GM19193 (cell line): Measurements from ENCODE around the gene OSBPL1A.
A peak's percentile ranks its signal among the peaks of the same experiment; 100 is the strongest.

Experiments
- POLR2A ChIP-seq: IDR thresholded peaks from 4 replicates; pipeline ENCODE4 v1.6.1; 2011; ENCODE audit not compliant: insufficient read depth, insufficient read length; ENCODE audit errors: extremely low read depth

The OSBPL1A gene

GRCh38 chr18:24397694-24398368 is at the start of gene OSBPL1A:
Gene OSBPL1A (minus strand): TSS chr18:24397824. CDS start chr18:24377533, 20,291 bp downstream.
- TF ChIP-seq POLR2A, result no peak

GRCh38 chr18:24446953-24447538 is 49.4 kb upstream of the OSBPL1A start:
- TF ChIP-seq POLR2A, result no peak

- TF ChIP-seq POLR2A, result no peak
Observed at GRCh38 chr18:24446453-24446852, 48.8 kb upstream of the OSBPL1A start.

GRCh38 chr18:24443870-24444269 is 46.2 kb upstream of the OSBPL1A start:
- TF ChIP-seq POLR2A, result no peak

GRCh38 chr18:24436939-24437338 is 39.3 kb upstream of the OSBPL1A start:
- no peak for TF ChIP-seq POLR2A

- TF ChIP-seq POLR2A, result no peak
Observed at GRCh38 chr18:24432618-24433017, 35.0 kb upstream of the OSBPL1A start.

- no peak for TF ChIP-seq POLR2A
Observed at GRCh38 chr18:24429188-24429587, 31.6 kb upstream of the OSBPL1A start.

- TF ChIP-seq POLR2A, result no peak
Observed at GRCh38 chr18:24428709-24429108, 31.1 kb upstream of the OSBPL1A start.

- no peak for TF ChIP-seq POLR2A
Observed at GRCh38 chr18:24427484-24427883, 29.9 kb upstream of the OSBPL1A start.

- TF ChIP-seq POLR2A, result peak; percentile 58
Observed at GRCh38 chr18:24426398-24427294, 29.0 kb upstream of the OSBPL1A start, which contains the start of gene IMPACT. Gene IMPACT (plus strand): TSS chr18:24426670. CDS start chr18:24426757, 87 bp downstream.

- TF ChIP-seq POLR2A, result no peak
Observed at GRCh38 chr18:24426073-24426397, 28.4 kb upstream of the OSBPL1A start.

- TF ChIP-seq POLR2A, result no peak
Observed at GRCh38 chr18:24421831-24422230, 24.2 kb upstream of the OSBPL1A start.

GRCh38 chr18:24420551-24420950 is 22.9 kb upstream of the OSBPL1A start:
- no peak for TF ChIP-seq POLR2A

GRCh38 chr18:24417480-24417879 is 19.9 kb upstream of the OSBPL1A start:
- no peak for TF ChIP-seq POLR2A

GRCh38 chr18:24414349-24415003 is 16.9 kb upstream of the OSBPL1A start:
- no peak for TF ChIP-seq POLR2A
